WTC11 (cell line): ENCODE data around the gene UBD. TPM values are rescaled to one million over a fixed set of nuclear protein-coding genes. Genes with fewer than 3 reads are reported as not detected.
A peak's percentile ranks its signal among the peaks of the same experiment; 100 is the strongest.

ENCODE experiments used
- ATAC-seq: fragments of 200-7000 bp; cut with Tn5 transposase; 2 replicates; pipeline ENCODE4 v1.10.0; 2021; ENCODE audit warnings: mild to moderate bottlenecking, moderate library complexity
- CTCF ChIA-PET: fragments of 300-600 bp; sonication (Branson Sonifier 250); formaldehyde crosslinking; loops from one replicate; lab custom pipeline; 2021; ENCODE audit warnings: antibody characterized with exemption; lab: Charles Lee
- POLR2A ChIA-PET: fragments of 350-600 bp; sonication (Branson Sonifier 250); formaldehyde crosslinking; loops from one replicate; lab custom pipeline; 2021; ENCODE audit warnings: antibody characterized with exemption; lab: Charles Lee
- DNase-seq: peaks from one replicate; pipeline ENCODE4 v3.0.0; 2021; ENCODE audit warnings: low spot score
- H3K27ac Mint-ChIP-seq: 2 replicates; pipeline ENCODE4 v1.8.0; 2021; ENCODE audit warnings: mixed read lengths
- H3K27me3 Mint-ChIP-seq: 2 replicates; pipeline ENCODE4 v1.8.0; 2021; ENCODE audit warnings: low read depth, mild to moderate bottlenecking, moderate library complexity, mixed read lengths
- H3K36me3 Mint-ChIP-seq: 2 replicates; pipeline ENCODE4 v1.8.0; 2021; ENCODE audit warnings: mixed read lengths
- H3K4me1 Mint-ChIP-seq: 2 replicates; pipeline ENCODE4 v1.8.0; 2022; ENCODE audit warnings: mixed read lengths
- H3K4me3 Mint-ChIP-seq: 2 replicates; pipeline ENCODE4 v1.8.0; 2021; ENCODE audit warnings: mild to moderate bottlenecking, moderate library complexity, mixed read lengths
- H3K9me3 Mint-ChIP-seq: 2 replicates; pipeline ENCODE4 v1.8.0; 2021; ENCODE audit warnings: mixed read lengths
- ATF1 ChIP-seq: sonication (generic); formaldehyde crosslinking; IDR thresholded peaks from 2 replicates; pipeline ENCODE4 v1.8.1; 2023; ENCODE audit warnings: mild to moderate bottlenecking, moderate library complexity, missing genetic modification reagents
- ATF2 ChIP-seq: sonication (generic); formaldehyde crosslinking; IDR thresholded peaks from 2 replicates; pipeline ENCODE4 v1.8.1; 2022; ENCODE audit warnings: low read depth, missing genetic modification reagents, borderline replicate concordance
- ATF6 ChIP-seq: sonication (generic); formaldehyde crosslinking; IDR thresholded peaks from 2 replicates; pipeline ENCODE4 v1.8.1; 2023; ENCODE audit warnings: mild to moderate bottlenecking, missing genetic modification reagents
- CBFB ChIP-seq: sonication (generic); formaldehyde crosslinking; IDR thresholded peaks from 2 replicates; pipeline ENCODE4 v1.8.1; 2022; ENCODE audit warnings: mild to moderate bottlenecking, low read depth, missing genetic modification reagents
- CREM ChIP-seq: sonication (generic); formaldehyde crosslinking; IDR thresholded peaks from 2 replicates; pipeline ENCODE4 v1.8.1; 2022; ENCODE audit warnings: mild to moderate bottlenecking, missing genetic modification reagents, moderate library complexity
- E2F1 ChIP-seq: sonication (generic); formaldehyde crosslinking; IDR thresholded peaks from 2 replicates; pipeline ENCODE4 v1.8.0; 2022; ENCODE audit warnings: mild to moderate bottlenecking, missing genetic modification reagents
- E2F4 ChIP-seq: sonication (generic); formaldehyde crosslinking; IDR thresholded peaks from 2 replicates; pipeline ENCODE4 v1.8.1; 2022; ENCODE audit warnings: low read depth, mild to moderate bottlenecking, moderate library complexity, missing genetic modification reagents, borderline replicate concordance
- FOXJ3 ChIP-seq: sonication (generic); formaldehyde crosslinking; IDR thresholded peaks from 2 replicates; pipeline ENCODE4 v1.9.0; 2021; ENCODE audit warnings: missing genetic modification reagents, mild to moderate bottlenecking, borderline replicate concordance
- FOXP1 ChIP-seq: sonication (generic); formaldehyde crosslinking; IDR thresholded peaks from 2 replicates; pipeline ENCODE4 v1.8.0; 2022; ENCODE audit warnings: missing genetic modification reagents, mild to moderate bottlenecking, moderate library complexity, borderline replicate concordance
- FOXP4 ChIP-seq: sonication (generic); formaldehyde crosslinking; IDR thresholded peaks from 2 replicates; pipeline ENCODE4 v1.8.0; 2022; ENCODE audit warnings: mild to moderate bottlenecking, missing genetic modification reagents
- IRF2 ChIP-seq: sonication (generic); formaldehyde crosslinking; IDR thresholded peaks from 2 replicates; pipeline ENCODE4 v1.8.0; 2022; ENCODE audit warnings: low read depth, missing genetic modification reagents, borderline replicate concordance
- MYBL2 ChIP-seq: sonication (generic); formaldehyde crosslinking; IDR thresholded peaks from 2 replicates; pipeline ENCODE4 v1.8.1; 2023; ENCODE audit warnings: mild to moderate bottlenecking, moderate library complexity, missing genetic modification reagents
- PRRX2 ChIP-seq: fragments of 250-450 bp; sonication (Bioruptor Pico); IDR thresholded peaks from 2 replicates; pipeline ENCODE4 v1.8.0; 2021; ENCODE audit warnings: mild to moderate bottlenecking
- SMAD3 ChIP-seq: sonication (generic); formaldehyde crosslinking; IDR thresholded peaks from 2 replicates; pipeline ENCODE4 v1.8.0; 2022; ENCODE audit warnings: missing genetic modification reagents, mild to moderate bottlenecking, borderline replicate concordance
- TP53 ChIP-seq: sonication (generic); formaldehyde crosslinking; IDR thresholded peaks from 2 replicates; pipeline ENCODE4 v1.8.1; 2023; ENCODE audit warnings: mild to moderate bottlenecking, missing genetic modification reagents
- ZNF138 ChIP-seq: sonication (generic); formaldehyde crosslinking; conservative IDR thresholded peaks from 2 replicates; pipeline ENCODE4 v1.8.1; 2022; ENCODE audit warnings: mild to moderate bottlenecking, moderate library complexity, missing genetic modification reagents
- ZNF396 ChIP-seq: fragments of 250-450 bp; sonication (Bioruptor Pico); IDR thresholded peaks from 2 replicates; pipeline ENCODE4 v1.8.0; 2021; ENCODE audit warnings: mild to moderate bottlenecking, moderate library complexity, borderline replicate concordance
- ZNF425 ChIP-seq: fragments of 250-450 bp; sonication (Bioruptor Pico); conservative IDR thresholded peaks from 2 replicates; pipeline ENCODE4 v1.9.0; 2021; ENCODE audit warnings: mild to moderate bottlenecking
- ZSCAN18 ChIP-seq: fragments of 250-450 bp; sonication (Bioruptor Pico); IDR thresholded peaks from 2 replicates; pipeline ENCODE4 v2.1.2; 2022; ENCODE audit warnings: mild to moderate bottlenecking, moderate library complexity
- total RNA-seq: library from RNA; stranded (reverse); gene quantifications from 3 replicates; pipeline ENCODE4 v1.2.3, GENCODE V29; 2021

Gene UBD
- total RNA-seq, 1 experiment from 2014 or later = 0.15 TPM

GRCh38 chr6:29510202-29510601, 49.3 kb downstream of the UBD start:
- ChIA-PET POLR2A (no interaction called here), CTCF (no interaction called here)
- DNase-seq (no peak), ATAC-seq (peak; percentile 30; the same call in 1 of the 2 replicates)
- peaks cover 10% of the 10 kb centered on the region for H3K4me1 Mint-ChIP-seq
- peaks cover 14% of the 10 kb centered on the region for H3K9me3 Mint-ChIP-seq
- H3K27me3 Mint-ChIP-seq = peaks cover 4% of the 10 kb centered on the region; the same call in 1 of the 2 replicates
- no peaks in the 10 kb centered on the region for H3K36me3 Mint-ChIP-seq
- no peak for TF ChIP-seq E2F1 (CRISPR knock-in tag)
- TF ChIP-seq MYBL2 = no peak
- TF ChIP-seq E2F4 (CRISPR knock-in tag) = no peak
- no peak for TF ChIP-seq ATF6 (CRISPR knock-in tag)
- TF ChIP-seq ZSCAN18 (CRISPR knock-in tag) = no peak
- TF ChIP-seq FOXJ3 = no peak
- TF ChIP-seq CBFB (CRISPR knock-in tag) = no peak
- no peak for TF ChIP-seq ATF1
- TF ChIP-seq TP53 (CRISPR knock-in tag) = no peak
- no peak for TF ChIP-seq FOXP4 (CRISPR knock-in tag)
- no peak for TF ChIP-seq ATF2 (CRISPR knock-in tag)
- no peak for TF ChIP-seq IRF2
- no peak for TF ChIP-seq CREM
- no peak for TF ChIP-seq PRRX2 (CRISPR knock-in tag)
- no peak for TF ChIP-seq SMAD3
- TF ChIP-seq FOXP1 = no peak
- TF ChIP-seq ZNF138 (CRISPR knock-in tag) = no peak
- H3K27ac Mint-ChIP-seq = no peak overlapping the region
- no peak overlapping the region for H3K4me3 Mint-ChIP-seq

- H3K36me3 Mint-ChIP-seq = no peaks in the 10 kb centered on the region
- H3K9me3 Mint-ChIP-seq = peaks cover 9% of the 10 kb centered on the region
- H3K4me1 Mint-ChIP-seq = peaks cover 10% of the 10 kb centered on the region
- H3K27ac Mint-ChIP-seq = no peak overlapping the region
- ChIA-PET CTCF (no interaction called here), POLR2A (no interaction called here)
- H3K4me3 Mint-ChIP-seq = no peak overlapping the region
- no peak for DNase-seq
- H3K27me3 Mint-ChIP-seq = peaks cover 6% of the 10 kb centered on the region; the same call in 1 of the 2 replicates
- no peak for ATAC-seq
- TF ChIP-seq ZNF396 (no peak), ZNF425 (CRISPR knock-in tag) (no peak)
Observed at GRCh38 chr6:29509711-29510110, 49.8 kb downstream of the UBD start.
